ENCODE data around the gene CLCN7. TPM values are rescaled to one million over a fixed set of nuclear protein-coding genes. Genes with fewer than 3 reads are reported as not detected.

CLCN7 gene, protein sequence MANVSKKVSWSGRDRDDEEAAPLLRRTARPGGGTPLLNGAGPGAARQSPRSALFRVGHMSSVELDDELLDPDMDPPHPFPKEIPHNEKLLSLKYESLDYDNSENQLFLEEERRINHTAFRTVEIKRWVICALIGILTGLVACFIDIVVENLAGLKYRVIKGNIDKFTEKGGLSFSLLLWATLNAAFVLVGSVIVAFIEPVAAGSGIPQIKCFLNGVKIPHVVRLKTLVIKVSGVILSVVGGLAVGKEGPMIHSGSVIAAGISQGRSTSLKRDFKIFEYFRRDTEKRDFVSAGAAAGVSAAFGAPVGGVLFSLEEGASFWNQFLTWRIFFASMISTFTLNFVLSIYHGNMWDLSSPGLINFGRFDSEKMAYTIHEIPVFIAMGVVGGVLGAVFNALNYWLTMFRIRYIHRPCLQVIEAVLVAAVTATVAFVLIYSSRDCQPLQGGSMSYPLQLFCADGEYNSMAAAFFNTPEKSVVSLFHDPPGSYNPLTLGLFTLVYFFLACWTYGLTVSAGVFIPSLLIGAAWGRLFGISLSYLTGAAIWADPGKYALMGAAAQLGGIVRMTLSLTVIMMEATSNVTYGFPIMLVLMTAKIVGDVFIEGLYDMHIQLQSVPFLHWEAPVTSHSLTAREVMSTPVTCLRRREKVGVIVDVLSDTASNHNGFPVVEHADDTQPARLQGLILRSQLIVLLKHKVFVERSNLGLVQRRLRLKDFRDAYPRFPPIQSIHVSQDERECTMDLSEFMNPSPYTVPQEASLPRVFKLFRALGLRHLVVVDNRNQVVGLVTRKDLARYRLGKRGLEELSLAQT
- total RNA-seq, result 45.3 TPM
- long read RNA-seq, full-length matches to known transcripts, result 53 of 106 reads
- long read RNA-seq, partial matches to known transcripts, result 29 of 106 reads
- long read RNA-seq, other reads (novel, unspliced or antisense), result 24 of 106 reads

DNA sequence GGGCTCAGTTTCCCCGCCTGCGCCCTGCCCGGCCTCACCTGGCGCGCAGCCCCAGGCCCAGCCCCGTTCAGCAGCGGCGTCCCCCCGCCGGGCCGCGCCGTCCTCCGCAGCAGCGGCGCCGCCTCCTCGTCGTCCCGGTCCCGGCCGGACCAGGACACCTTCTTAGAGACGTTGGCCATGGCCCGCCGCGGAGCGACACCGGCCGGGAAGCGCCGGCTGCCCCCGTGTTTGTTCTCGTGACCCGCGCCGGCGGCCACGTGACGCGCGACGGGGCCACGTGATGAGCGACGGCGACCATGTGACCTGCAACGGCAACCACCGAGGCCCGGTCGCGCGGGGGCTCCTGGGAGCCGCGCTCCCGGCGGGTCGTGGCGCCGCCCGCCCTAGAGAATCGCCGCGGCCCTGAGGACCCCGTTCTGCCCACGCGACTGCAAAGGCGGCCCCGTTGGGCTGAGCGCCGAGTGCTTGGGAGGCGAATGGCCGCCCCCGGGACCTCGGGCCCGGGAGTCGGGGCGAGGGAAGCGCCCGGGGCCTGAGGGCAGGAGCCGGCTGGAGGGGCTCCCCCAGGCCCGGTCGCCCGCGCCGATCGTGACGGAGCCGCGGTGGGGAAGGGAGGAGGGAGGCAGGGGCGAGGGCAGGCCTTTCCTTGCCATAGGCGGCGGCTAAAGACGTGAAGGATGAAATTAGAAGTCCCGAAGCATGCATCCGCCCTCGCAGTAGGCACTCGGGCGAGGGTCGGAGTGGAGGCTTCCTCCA is at the start of gene CLCN7:
CLCN7 (minus strand) TSS at position 233 of the 756 bp plus-strand sequence; CDS start at position 179, 54 bp downstream.
- Histone ChIP-seq H3K27ac (replicated peaks) (peak within 1 kb of the TSS; percentile 97), H3K4me3 (peak within 1 kb of the TSS; percentile 99), H3K9me3 (replicated peaks) (no peaks in the 10 kb centered on the region), H3K36me3 (no peaks in the 10 kb centered on the region), H3K4me1 (peaks cover 54% of the 10 kb centered on the region), H3K27me3 (ENCODE audit: low read depth) (no peaks in the 10 kb centered on the region)
- intact Hi-C loops (cut with micrococcal nuclease), result no loop called here
- TF ChIP-seq, protein P1, sequence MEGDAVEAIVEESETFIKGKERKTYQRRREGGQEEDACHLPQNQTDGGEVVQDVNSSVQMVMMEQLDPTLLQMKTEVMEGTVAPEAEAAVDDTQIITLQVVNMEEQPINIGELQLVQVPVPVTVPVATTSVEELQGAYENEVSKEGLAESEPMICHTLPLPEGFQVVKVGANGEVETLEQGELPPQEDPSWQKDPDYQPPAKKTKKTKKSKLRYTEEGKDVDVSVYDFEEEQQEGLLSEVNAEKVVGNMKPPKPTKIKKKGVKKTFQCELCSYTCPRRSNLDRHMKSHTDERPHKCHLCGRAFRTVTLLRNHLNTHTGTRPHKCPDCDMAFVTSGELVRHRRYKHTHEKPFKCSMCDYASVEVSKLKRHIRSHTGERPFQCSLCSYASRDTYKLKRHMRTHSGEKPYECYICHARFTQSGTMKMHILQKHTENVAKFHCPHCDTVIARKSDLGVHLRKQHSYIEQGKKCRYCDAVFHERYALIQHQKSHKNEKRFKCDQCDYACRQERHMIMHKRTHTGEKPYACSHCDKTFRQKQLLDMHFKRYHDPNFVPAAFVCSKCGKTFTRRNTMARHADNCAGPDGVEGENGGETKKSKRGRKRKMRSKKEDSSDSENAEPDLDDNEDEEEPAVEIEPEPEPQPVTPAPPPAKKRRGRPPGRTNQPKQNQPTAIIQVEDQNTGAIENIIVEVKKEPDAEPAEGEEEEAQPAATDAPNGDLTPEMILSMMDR (IDR thresholded peaks at IDR 0.05; ENCODE audit: borderline replicate concordance), result no peak
- DNase-seq, result peak; percentile 94

DNA sequence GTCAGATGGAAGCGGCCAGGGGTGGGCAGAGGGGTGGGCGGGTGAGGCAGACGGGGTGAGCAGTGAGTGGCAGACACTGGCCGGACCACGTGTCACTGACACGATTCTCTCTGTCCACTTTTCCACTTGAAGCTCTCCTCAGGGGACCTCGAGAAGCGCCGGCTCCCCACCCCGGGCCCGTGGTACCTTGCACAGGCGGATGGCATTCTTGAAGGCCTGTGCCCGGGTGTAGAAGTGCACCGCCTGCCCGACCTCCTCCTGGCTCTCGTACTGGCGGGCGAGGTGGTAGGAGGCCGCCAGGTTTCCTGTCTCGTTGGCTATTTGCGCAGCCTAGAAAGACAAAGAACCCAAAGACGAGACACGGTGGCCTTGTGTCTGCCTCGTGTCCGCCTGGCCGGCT is 49.5 kb upstream of the CLCN7 start:
- Histone ChIP-seq H3K9me3 (replicated peaks) (no peaks in the 10 kb centered on the region), H3K4me1 (peaks cover 27% of the 10 kb centered on the region), H3K27me3 (ENCODE audit: low read depth) (no peaks in the 10 kb centered on the region), H3K36me3 (peaks cover 21% of the 10 kb centered on the region), H3K27ac (replicated peaks) (no peak overlapping the region), H3K4me3 (no peak overlapping the region)
- no peak for DNase-seq
- TF ChIP-seq, protein P1 (IDR thresholded peaks at IDR 0.05; ENCODE audit: borderline replicate concordance), result no peak
- intact Hi-C loops (cut with micrococcal nuclease), result no loop called here

DNA sequence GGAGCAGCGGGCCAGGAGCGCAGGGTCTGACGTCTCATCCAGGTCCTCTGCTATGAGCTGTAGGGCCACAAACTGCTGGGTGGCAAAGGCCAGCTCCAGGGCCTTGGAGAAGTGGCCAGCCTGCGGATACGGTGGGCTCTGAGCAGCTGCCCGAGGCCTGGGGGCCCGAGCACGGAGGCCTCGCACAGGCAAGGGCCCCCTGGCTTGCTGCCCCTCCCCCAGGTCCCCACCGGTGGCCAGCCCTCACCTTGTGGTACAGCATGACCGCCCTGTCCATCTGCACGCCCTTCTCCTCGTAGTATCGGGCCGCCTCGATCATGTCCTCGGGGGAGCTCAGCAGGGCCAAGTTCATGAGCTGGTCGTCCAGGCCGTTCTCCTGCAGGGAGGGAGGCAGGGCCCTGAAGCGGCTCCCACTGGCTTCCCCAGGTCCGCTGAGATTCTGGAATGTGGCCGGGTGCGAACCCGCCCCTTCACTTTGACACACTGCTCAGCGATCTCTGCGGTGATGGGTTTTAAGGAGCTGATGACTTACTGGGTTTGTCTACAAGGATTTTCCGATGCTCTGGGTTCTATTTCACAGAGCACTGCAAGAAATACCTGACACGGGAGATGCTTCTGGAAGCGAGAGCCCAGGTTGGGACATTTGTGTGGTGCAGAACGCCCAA is 48.9 kb upstream of the CLCN7 start:
- Histone ChIP-seq H3K4me3 (no peak overlapping the region), H3K27ac (replicated peaks) (no peak overlapping the region), H3K9me3 (replicated peaks) (no peaks in the 10 kb centered on the region), H3K4me1 (peaks cover 21% of the 10 kb centered on the region), H3K36me3 (peaks cover 22% of the 10 kb centered on the region), H3K27me3 (ENCODE audit: low read depth) (no peaks in the 10 kb centered on the region)
- intact Hi-C loops (cut with micrococcal nuclease), result no loop called here
- DNase-seq, result no peak
- TF ChIP-seq, protein P1 (IDR thresholded peaks at IDR 0.05; ENCODE audit: borderline replicate concordance), result no peak

DNA sequence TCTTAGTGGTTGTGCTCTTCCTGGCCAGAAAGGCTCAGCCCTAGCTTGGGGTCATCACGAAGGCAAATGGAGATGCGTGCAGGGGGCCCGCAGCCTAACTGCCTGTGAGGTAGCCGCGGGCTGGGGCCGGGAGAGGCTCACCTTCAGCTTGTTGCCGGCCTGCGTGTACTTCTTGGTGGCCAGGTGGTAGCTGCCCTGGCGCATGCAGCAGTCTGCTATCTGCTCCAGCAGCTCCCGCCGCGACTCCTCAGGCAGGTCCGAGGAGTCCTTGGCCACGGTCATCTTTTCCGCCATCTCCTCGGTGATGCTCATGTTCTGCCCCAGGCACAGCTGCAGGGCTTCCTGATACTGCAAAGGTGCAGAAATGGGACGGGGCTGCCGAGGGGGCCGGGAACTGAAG is 45.6 kb upstream of the CLCN7 start:
- Histone ChIP-seq H3K9me3 (replicated peaks) (no peaks in the 10 kb centered on the region), H3K4me3 (no peak overlapping the region), H3K27me3 (ENCODE audit: low read depth) (no peaks in the 10 kb centered on the region), H3K36me3 (peaks cover 22% of the 10 kb centered on the region), H3K27ac (replicated peaks) (no peak overlapping the region), H3K4me1 (no peaks in the 10 kb centered on the region)
- TF ChIP-seq, protein P1 (IDR thresholded peaks at IDR 0.05; ENCODE audit: borderline replicate concordance), result no peak
- DNase-seq, result no peak
- intact Hi-C loops (cut with micrococcal nuclease), result no loop called here
